Activated CD4-positive, alpha-beta T cell treated with anti-CD3 and anti-CD28 coated beads, Interleukin-10, Interleukin-2, amounts not matched to agents 100 ng/mL and 50 ng/mL, durations not matched to agents 16 hours and 8 hours (primary cell): ENCODE data around the gene KXD1.
A peak's percentile ranks its signal among the peaks of the same experiment; 100 is the strongest.
"Not testable (repeated sequence)": the region's sequence is repeated elsewhere in the genome, so short reads cannot be mapped to it uniquely, and the experiment has no call there.

ENCODE experiments used
- DNase-seq: peaks from one replicate; pipeline ENCODE4 v3.0.0-alpha.2; 2020

KXD1 gene

DNA sequence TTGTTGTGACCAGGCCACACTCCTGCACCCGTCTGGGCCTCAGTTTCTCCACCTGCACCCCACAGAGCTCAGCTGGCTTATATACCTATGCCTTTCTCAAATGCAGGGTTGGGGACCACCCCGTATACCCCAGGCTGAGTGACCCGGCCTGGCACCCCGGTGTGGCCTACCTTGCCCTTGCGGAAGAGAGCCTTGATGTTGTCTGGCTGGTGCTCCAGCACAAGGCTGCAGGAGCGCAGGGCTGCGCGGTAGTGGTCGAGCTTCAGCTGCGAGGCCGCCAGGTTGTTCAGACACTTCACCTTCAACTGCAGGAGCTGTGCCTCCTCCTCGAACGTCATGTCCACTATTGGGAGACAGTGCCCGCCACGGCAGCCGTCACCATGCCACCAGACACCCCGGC, 20.2 kb upstream of the KXD1 start:
- no peak for DNase-seq

DNA sequence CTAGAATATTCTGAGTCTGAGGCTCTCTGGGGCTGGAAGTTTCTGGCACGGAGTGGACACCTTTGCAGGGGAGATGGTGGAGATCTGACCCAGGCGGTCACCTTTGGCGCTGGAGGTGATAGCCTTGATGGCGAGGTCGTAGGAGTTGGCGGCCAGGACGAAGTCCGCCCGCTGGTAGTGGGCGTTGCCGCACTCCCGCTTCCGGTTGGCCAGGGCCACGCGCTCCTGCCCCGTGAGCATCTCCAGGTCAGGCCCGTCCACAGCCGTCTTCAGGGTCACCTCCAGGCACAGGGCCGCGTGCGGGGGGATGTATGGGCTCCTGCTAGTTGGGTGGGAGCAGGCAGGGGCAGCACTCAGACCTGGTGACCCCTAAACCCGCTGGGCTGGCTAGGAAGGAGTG, 19.6 kb upstream of the KXD1 start:
- DNase-seq, result no peak

DNA sequence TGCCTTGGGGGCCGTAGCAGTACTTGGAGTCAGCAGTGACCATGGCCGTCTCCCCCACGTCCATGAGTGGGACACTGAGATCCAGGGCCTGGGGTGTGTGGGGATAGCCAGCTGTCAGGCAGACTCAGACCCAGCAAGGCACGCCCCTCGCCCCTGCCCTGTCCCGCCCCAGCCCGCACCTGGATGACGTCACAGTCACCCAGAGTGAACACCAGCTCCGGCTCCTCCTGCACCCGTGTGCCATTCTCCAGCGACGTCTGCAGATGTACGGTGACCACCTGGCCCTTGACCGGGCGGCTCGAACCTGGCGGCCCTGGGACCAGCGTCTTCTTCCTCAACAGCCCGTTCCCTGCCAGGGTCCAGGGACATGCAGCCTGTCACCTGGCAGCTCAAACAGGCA, 18.3 kb upstream of the KXD1 start:
- no peak for DNase-seq

DNA sequence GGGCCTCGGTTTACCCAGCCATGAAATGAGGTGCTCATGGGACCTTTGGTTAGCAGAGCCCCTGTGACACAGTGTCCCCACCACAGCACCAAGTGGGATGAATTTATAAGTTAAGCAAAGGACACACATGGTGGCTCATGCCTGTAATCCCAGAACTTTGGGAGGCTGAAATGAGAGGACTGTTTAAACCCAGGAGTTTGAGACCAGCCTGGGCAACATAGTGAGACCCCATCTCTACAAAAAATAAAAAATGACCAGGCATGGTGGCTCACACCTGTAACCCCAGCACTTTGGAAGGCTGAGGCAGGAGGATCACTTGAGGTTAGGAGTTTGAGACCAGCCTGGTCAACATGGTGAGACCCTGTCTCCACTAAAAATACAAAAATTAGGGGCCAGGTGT, 17.5 kb upstream of the KXD1 start:
- not testable (repeated sequence) for DNase-seq

DNA sequence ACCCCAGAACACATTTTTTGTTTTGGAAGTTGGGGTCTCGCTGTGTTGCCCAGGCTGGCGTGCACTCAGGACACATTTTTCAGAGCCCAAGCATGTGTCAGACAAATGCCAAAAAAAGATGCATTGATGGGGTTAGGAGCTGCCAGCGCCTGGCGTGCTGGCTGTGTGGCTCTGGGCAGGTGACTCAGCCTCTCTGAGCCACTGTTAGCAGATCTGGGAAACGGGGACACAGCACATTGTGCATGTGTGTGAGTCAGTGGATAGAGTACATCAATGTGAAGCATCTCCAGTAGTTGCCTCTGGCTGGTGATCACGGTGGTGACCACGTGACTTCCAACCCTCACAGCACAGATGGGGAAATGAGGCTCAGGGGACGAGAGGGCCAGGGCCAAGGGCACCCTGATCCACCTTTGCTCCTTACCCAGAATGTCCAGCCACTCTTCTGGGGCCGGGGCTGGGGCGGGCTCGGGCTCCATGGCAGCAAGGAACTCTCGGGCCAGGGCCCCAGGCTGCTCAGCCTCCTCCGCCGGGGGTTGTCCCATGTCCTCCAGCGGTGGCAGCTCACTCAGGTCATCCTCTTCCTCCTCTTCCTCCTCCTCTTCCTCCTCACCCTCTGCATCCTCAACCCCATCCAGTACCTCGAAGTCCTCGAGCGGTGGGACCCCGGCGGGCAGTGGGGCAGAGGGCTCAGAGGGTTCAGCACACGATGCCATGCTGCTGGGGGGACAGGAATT, 16.2 kb upstream of the KXD1 start:
- peak; percentile 42 for DNase-seq

DNA sequence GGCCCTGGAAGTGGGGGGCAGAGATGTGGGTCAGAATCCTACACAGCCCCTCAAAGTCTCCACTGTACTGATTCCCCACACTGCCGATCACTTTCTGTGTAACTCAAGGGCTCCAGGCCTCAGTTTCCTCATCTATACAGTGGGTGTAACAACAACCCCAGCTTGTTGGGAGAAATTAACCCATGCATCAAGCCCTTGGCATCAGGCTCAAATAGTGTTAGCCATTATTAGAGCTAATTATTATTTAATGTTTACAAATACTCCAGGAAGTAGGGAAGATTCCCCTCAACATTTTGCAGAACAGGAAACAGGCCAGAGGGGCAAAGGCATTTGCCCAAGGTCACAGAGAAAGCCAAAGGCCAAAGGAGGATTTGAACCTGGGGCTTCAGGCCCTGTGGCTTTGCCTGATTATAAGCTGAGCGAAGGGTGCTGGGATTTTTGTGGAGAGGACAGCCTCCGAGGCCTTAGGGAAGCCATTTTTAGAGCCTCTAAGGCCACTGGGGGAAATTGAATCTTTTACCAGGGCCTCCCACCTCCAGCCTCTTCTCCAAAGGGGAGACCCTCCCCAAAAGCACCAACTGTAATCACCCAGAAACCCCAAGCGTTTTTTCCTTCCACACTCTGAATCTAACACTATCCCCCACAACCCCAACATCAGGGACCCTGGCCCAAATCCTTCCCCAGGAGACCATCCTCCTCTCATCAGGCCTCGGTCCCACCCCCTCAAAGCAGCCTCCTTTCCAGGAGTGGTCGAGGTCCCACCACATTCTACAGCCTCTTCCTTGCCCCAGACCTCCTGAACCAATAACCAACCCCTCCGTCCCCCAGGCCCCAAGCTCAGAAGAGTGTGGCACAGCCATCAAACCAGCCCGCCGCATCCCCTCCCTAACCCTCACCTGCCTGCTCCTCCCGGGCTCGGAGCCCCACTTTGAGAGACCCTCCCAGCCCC, 15.4 kb upstream of the KXD1 start:
- DNase-seq, result peak; percentile 22

DNA sequence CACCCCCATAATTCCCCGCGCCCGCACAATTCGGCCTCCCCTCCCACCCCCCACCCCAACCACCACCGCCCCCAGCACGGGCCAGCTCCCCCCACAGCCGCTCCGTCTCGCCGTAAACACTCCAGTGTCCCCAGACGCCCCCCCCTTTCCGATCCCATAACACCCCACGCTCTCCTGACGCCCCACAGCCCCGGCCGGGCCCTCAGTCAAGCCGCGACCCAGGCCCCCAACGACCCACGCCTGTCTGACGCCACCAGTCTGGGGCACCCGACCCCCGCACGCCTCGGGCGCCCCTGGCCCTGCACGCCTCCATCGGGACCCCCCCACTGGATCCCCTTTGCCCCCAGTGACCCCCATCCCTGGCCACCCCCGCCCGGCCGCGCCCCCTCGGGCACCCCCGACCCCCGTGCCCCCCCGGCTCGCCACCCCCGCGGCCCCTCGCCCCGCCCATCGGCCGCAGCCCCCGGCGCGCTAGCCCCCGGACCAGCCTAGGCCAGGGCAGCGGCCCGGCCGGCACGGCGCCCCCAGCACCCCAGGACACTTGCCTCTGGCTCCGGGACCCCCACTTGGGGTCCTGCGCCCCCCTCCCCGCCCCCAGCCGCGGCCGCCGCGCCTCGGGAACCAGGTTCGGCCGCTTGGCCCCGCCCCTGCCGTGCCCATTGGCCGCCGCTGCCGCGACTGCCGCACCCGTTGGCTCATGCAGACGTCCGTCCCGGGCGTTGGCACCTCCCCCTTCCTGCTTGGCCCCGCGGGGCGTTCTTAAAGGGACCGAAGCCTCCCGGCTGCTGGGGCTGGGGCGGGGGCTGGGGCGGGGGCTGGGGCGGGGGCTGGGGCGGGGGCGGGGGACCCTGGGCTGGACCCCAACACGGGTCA, 14.5 kb upstream of the KXD1 start, which contains the start of gene FKBP8:
Gene FKBP8 (minus strand): TSS at position 633 of the 873 bp plus-strand sequence. CDS start 1,603 bp downstream, outside the sequence.
- DNase-seq, result peak; percentile 95

DNA sequence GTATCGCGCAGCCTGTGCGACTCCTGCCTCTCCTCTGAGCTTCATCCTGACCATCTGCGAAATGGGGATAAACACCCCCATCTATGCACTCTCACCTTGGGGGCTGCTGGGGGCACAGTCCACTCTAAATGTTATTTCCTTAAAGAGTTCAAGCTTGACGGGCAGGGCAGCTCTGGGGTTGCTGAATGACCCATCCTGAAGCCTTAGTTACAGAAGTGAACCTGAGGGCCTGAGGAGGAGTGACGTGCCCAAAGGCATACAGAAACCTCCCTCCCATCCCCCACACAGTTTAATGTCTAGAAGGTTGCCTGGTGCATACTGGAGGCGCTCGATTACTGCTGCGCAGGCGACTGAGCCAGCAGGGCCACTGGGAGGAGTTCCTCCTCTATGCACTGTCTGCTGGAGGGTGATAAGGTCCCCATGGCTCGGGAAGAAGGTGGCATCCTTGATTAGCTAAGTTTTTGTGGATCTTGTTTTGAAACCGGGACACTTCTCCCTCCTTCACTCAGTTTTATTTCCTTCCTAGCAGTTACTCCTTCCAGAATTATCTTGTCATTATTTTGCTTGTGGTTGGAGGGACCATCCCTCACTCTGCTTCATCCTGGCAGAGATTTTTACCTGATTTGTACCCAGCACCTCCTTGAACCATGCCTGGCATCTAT, 13.7 kb upstream of the KXD1 start:
- peak; percentile 93 for DNase-seq

DNA sequence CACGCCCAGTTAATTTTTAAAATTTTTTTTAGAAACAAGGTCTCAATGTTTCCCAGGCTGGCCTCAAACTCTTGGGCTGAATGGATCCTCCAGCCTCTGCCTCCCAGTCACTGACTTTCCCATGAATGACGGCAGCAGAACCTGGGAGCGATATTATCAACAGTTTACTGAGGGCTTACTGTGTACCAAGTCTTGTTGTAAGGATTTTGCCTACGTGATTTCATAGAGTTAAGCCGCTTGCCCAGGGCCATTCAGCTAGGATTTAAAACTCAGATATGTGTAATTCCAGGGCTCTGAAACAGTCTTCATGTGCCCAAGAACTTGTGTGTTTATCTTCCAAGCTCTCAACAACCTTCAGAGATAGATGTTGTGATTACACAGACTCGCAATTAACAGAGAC, 6.0 kb upstream of the KXD1 start:
- no peak for DNase-seq

DNA sequence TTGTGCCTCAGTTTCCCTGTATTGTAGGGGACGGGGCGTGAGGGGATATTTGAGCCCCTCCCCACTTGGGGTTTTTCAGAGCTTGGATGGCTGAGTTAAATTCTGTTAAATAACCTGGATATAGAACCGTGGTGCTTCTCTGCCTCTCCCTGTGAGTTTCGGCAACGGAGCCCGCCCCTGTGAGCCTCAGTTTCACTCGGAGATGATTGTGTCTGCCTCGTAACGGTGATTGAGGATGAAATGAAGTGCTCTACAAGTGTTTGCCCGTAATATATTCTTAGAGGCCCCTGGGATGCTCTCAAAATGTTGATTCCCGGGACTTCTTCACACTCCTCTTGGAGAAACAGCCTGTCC, 509 bp downstream of the KXD1 start:
- DNase-seq, result no peak

DNA sequence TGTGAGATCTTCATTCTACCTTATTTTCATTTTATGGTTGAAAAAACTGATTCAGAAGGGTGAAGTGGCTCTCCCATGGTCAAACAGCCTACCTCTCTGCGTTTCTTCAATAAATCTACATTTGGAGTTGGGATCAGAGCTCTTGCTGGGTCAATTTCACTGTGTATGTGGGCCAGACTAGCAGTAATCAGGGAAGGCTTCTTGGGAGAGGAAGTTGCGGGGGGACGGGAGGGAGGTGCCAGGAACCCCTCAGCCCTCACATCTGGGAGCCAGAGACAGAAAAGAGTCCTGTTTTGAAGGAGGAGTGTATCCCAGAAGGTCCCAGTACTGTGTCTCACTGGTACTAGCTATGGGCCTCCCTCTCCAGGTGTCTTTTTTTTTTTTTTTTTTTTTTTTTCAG, 934 bp downstream of the KXD1 start:
- DNase-seq, result no peak

DNA sequence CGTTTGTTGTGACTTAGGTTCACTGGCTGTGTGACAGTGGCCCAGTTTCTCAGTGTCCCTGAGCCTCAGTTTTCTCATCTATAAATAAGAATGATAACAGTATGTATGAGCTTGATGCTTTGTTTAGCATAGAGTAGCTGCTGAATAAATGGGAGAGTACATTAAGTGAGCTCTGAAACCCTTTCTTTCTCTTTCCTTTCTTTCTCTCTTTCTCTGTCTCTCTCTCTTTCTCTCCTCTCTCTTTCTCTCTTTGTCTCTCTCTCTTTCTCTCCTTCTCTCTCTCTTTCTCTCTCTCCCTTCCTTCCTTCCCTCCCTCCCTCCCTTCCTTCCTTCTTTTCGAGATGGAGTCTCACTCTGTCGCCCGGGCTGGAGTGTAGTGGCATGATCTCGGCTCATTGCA, 2.0 kb downstream of the KXD1 start:
- no peak for DNase-seq

DNA sequence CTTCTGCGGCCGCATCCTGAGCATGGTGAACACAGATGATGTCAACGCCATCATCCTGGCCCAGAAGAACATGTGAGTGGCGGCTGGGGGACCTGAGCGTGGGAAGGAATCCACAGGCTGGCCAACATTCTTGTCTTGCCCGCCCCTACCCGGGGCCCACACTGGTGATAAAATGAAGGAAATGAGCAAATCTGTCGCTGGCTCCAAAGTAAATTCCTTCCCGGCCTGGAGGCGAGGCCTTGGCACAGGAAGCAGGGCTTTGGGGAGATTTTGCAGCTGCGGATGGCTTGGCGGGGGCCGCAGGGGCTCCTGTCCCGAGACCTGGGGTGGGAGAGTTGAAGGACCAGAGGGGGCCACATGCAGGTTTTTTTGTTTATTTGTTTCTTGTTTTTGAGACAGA, 4.4 kb downstream of the KXD1 start:
- DNase-seq, result no peak

DNA sequence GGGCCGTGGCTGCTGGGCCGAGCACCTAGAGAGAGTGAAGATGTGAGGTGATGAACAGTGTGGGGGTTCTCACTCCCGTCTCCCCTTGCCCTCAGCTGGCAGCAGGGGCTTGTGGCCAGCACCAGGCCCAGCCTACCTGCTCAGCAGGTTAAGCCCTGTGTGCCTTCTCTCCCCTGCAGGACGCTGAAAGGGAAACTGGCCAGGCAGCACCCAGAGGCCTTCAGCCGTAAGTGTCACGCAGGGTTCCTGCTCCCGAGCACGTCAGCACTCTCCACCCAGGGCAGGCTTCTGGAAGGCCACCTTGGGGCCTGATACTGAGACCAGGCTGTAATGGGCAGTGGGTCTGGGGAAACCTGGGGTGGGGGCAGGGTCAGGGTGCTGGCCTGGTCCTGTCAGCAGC, 9.3 kb downstream of the KXD1 start:
- no peak for DNase-seq

DNA sequence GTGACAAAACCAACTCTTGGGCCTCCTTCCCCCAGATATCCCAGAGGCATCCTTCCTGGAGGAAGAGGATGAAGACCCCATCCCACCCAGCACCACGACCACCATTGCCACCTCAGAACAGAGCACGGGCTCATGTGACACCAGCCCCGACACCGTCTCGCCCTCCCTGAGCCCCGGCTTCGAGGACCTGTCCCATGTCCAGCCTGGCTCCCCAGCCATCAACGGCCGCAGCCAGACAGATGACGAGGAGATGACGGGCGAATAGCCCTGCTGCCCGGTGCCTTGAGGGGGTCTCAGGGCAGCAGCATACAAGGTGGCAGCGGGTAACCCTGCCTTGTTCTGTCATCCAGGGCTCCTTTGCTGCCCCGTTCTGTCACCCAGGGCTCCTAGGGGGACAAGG, 10.7 kb downstream of the KXD1 start:
- no peak for DNase-seq

DNA sequence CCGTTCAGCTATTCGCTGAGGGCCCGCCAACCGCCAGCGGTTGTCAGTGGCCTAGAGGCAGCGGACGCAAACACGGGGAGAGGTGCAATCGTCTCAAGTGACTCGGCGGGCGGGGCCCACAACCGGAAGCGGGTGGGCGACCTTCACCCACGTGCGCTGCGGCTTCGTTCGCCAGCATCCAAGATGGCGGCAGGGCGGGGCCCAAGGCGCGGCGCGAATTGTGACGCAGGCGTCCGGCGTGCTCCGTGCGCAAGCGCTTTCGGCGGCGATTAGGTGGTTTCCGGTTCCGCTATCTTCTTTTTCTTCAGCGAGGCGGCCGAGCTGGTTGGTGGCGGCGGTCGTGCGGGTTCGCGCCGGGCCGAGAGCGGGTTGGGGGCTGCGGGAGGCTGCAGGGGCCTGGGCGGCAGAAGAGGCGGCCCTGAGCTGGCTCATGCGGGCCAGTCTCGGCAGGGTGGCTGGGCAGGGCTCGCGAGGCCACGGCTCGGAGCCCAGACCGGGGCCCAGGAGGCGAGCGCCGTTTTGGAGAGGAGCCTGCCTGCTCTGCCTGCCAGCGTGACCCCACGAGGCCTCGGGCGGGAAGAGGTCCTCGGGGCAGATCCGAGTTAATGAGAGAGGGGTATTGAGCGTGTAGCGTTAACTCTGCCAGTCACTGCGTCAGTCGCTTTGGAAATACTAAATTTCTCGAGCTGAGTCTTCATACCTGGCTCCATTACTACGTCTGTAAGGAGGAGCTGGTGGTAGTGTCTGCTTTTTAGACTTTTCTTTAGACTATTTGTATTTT, 14.1 kb downstream of the KXD1 start, which contains the start of gene UBA52:
Gene UBA52 (plus strand): TSS at position 294 of the 781 bp plus-strand sequence. CDS start 1,444 bp downstream, outside the sequence.
- DNase-seq, result peak; percentile 99

DNA sequence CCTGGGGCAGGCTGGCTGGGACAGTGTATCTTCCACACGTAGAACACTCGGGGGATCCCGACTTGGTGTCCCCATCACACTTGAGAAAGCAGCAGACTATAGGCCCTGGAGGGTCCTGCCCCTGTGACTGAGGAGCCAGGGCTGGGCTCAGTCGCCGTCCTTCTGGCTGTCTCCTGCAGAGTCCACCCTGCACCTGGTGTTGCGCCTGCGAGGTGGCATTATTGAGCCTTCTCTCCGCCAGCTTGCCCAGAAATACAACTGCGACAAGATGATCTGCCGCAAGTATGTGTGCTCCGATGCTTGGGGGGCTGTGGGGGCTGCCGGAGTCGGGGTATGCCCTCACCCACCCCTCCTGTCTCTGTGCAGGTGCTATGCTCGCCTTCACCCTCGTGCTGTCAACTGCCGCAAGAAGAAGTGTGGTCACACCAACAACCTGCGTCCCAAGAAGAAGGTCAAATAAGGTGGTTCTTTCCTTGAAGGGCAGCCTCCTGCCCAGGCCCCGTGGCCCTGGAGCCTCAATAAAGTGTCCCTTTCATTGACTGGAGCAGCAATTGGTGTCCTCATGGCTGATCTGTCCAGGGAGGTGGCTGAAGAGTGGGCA, 17.1 kb downstream of the KXD1 start:
- DNase-seq, result no peak

DNA sequence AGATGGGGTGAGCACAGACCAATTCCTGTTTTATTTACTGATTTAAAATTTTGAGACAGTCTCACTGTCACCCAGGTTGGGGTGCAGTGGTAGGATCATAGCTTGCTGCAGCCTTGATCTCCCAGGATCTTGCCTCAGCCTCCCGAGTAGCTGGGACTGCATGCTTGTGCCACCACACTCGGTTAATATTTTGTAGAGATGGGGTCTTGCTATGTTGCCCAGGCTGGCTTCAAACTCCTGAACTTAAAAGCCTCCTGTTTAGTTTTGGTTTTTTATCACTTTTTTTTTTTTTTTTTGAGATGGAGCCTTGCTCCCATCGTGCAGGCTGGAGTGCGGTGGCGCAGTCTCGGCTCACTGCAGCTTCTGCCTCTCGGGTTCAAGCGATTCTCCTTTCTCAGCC, 18.7 kb downstream of the KXD1 start:
- DNase-seq, result no peak

DNA sequence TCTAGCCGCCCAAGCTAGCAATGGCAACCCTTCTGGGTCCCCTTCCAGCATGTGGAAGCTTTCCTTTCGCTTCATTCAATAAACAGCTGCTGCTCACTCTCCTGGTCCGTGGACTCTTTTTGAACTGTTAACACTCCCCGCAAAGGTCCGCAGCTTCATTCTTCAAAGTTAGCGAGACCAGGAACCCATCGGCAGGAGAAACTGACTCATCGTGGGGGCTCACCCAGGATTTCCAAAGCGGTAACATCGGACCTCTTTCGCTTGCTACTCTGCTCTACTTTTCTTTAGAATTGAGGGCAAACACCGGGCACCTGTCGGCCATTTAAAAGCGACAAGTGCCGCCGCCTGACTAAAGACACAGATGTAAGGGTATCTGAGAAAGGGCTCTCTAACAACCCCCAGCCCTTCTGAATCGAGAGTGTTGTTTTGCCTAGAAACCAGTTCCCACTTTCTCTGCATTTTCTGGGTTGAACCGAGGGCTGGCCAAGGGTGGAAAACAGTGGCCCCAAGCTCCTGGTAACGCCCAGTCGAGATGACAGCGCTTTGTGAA, 19.8 kb downstream of the KXD1 start:
- DNase-seq, result no peak

DNA sequence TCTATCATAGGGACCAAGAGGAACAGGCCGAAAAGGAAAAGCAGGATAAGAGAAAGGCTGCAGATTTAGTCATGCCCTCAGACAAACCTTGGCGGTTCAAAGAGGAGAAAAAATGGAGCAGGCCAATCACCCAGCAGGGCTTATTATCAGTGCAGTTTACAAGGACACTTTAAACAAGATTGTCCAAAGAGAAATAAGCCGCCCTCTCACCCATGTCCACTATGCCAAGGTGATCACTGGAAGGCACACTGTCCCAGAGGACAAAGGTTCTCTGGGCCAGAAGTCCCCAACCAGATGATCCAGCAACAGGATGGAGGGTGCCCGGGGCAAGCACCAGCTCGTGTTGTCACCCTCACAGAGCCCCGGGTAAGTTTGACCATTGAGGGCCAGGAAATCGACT, 22.6 kb downstream of the KXD1 start:
- no peak for DNase-seq

DNA sequence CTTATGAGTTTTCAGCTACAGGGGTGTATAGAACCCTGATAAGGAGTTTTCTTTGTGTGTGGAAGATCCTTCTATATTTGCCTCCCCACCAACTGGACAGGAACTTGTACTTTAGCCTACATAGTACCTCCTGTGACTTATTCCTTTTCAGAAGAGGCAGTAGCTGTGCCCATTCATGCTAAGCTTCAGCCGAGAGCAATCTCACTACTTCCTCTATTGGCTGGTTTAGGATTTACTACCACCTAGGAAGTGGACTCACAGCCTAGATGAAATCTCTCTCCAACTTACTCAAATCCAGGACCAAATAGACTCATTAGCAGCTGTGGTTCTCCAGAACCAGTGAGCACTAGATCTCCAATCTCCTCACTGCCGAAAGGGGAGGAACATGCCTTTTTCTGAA, 28.6 kb downstream of the KXD1 start:
- no peak for DNase-seq
